CD4-positive, alpha-beta memory T cell (primary cell): ENCODE data around the gene APCDD1L. TPM values are rescaled to one million over a fixed set of nuclear protein-coding genes. Genes with fewer than 3 reads are reported as not detected.
A peak's percentile ranks its signal among the peaks of the same experiment; 100 is the strongest.

Source experiments
- CTCF ChIA-PET: fragments of 350-600 bp; sonication (Branson Sonifier 250); formaldehyde crosslinking; loops from one replicate; lab custom pipeline; 2021; ENCODE audit warnings: inconsistent platforms; ENCODE audit not compliant: partially characterized antibody; lab: Charles Lee
- POLR2A ChIA-PET: fragments of 350-600 bp; sonication (Branson Sonifier 250); formaldehyde crosslinking; loops from one replicate; lab custom pipeline; 2021; ENCODE audit not compliant: partially characterized antibody; lab: Charles Lee
- DNase-seq, 5 donors: peaks; one replicate each; pipeline versions ENCODE4 v3.0.0 to v3.0.0-alpha.2; 2020 to 2022; ENCODE audit warnings: mixed read lengths in 1 of 5
- H3K27ac ChIP-seq: one replicate; pipeline ENCODE4 v1.7.0; 2013; ENCODE audit warnings: low read depth, low read length
- H3K27me3 ChIP-seq: 2 replicates; pipeline ENCODE4 v1.7.0; 2013; ENCODE audit warnings: mild to moderate bottlenecking, low read length, moderate library complexity; ENCODE audit not compliant: insufficient read depth
- H3K36me3 ChIP-seq: 2 replicates; pipeline ENCODE4 v1.7.0; 2013; ENCODE audit warnings: mild to moderate bottlenecking, low read length, moderate library complexity; ENCODE audit not compliant: insufficient read depth
- H3K4me1 ChIP-seq: 2 replicates; pipeline ENCODE4 v1.7.0; 2013; ENCODE audit warnings: mild to moderate bottlenecking, low read length, moderate library complexity; ENCODE audit not compliant: insufficient read depth
- H3K4me3 ChIP-seq, 2 donors: one replicate each; pipeline ENCODE4 v1.7.0; 2013; ENCODE audit warnings: low read length in 2 of 2, mild to moderate bottlenecking in 1 of 2
- H3K9me3 ChIP-seq, 2 donors: one replicate each; pipeline ENCODE4 v1.7.0; 2013; ENCODE audit warnings: low read length in 2 of 2, control low read depth in 1 of 2; ENCODE audit not compliant: control insufficient read depth in 1 of 2
- H3K27ac Mint-ChIP-seq, 7 donors: one replicate each; pipeline ENCODE4 v1.8.0; 2020 to 2021; ENCODE audit warnings: mixed read lengths in 7 of 7, mild to moderate bottlenecking in 6 of 7, inconsistent platforms in 3 of 7, moderate library complexity in 3 of 7
- H3K27me3 Mint-ChIP-seq, 2 donors: one replicate each; pipeline ENCODE4 v1.8.0; 2020 to 2021; ENCODE audit warnings: mixed read lengths in 2 of 2
- H3K36me3 Mint-ChIP-seq, 2 donors: one replicate each; pipeline ENCODE4 v1.8.0; 2020 to 2021; ENCODE audit warnings: mixed read lengths in 2 of 2, inconsistent platforms in 1 of 2, mild to moderate bottlenecking in 1 of 2
- H3K4me1 Mint-ChIP-seq, 4 donors: one replicate each; pipeline ENCODE4 v1.8.0; 2020 to 2021; ENCODE audit warnings: mixed read lengths in 4 of 4, mild to moderate bottlenecking in 1 of 4
- H3K4me3 Mint-ChIP-seq, 8 donors: one replicate each; pipeline ENCODE4 v1.8.0; 2020 to 2021; ENCODE audit warnings: mixed read lengths in 8 of 8, mild to moderate bottlenecking in 7 of 8, moderate library complexity in 6 of 8, inconsistent platforms in 3 of 8
- H3K9me3 Mint-ChIP-seq, 8 donors: one replicate each; pipeline ENCODE4 v1.8.0; 2020 to 2021; ENCODE audit warnings: mixed read lengths in 8 of 8, mild to moderate bottlenecking in 5 of 8, inconsistent platforms in 3 of 8, moderate library complexity in 1 of 8
- intact Hi-C: fragments of 100-400 bp; cut with micrococcal nuclease; formaldehyde crosslinking; loops from one replicate; pipeline ENCODE4 v1.15.1; 2023
- polyA plus RNA-seq, 2 donors: library from polyadenylated mRNA; unstranded; fragments of 300-500 nt; fragmentation: Illumina TruSeq; gene quantifications; one replicate each; pipeline ENCODE4 v1.2.3, GENCODE V29; 2021
- total RNA-seq, 2 experiments: library from RNA; stranded (reverse); gene quantifications; one replicate each; pipeline ENCODE4 v1.2.3, GENCODE V29; 2021

Gene APCDD1L
- total and polyA plus RNA-seq, 4 experiments from 2014 or later: 0.11 TPM; not detected in 3

DNA sequence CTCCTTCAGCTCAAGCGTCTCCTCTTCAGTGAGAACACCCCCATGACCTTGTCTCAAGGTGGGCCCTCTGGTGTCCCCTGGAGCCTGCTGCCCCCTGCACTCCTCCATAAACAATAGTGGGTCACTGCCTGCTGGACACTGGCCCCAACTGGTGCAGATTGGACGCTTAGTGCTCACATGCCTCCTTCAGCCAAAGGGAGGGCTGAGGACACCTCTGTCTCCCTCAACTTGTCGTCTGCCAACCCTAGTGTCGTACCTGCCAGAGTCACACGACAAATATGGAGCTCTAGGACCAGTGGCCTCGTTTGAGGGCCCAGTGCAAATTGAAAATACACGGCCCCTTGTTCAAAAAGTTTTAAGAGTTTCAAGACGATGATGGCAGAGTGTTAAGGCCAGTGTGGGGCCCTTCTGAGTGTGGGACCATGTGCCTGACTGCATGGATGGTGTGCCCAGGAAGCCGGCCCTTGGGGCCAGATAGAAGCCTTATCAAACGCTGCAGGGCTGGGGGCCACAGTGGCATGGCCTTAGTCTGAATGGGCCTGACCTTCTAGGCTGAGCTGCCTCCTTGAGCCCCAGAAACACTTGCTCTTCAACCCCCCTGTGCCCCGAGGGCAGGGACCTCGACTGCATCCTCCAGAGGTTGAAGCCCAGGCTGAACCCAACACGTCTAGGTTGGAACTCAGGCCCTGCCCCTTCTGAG is 20.1 kb downstream of the APCDD1L start:
- no peak overlapping the region for H3K4me3 ChIP-seq
- no peaks in the 10 kb centered on the region for H3K9me3 ChIP-seq
- no peaks in the 10 kb centered on the region for H3K4me1 ChIP-seq
- ChIA-PET CTCF (interaction anchor here (1.4 kb wide), 1 partner anchor 13 kb away, joined by 3 read pairs; no protein-coding TSS in a partner anchor), POLR2A (no interaction called here)
- Mint-ChIP-seq H3K4me1 (no peaks in the 10 kb centered on the region), H3K27me3 (peaks cover 0 to 3% of the 10 kb centered on the region in 2 donors), H3K4me3 (no peak overlapping the region), H3K9me3 (peaks cover 0 to 5% (median 0%) of the 10 kb centered on the region in 8 donors), H3K27ac (no peak overlapping the region), H3K36me3 (no peaks in the 10 kb centered on the region)
- intact Hi-C loops: no loop called here
- no peaks in the 10 kb centered on the region for H3K36me3 ChIP-seq
- no peaks in the 10 kb centered on the region for H3K27me3 ChIP-seq
- H3K27ac ChIP-seq: no peak overlapping the region
- no peak for DNase-seq

- intact Hi-C loops: no loop called here
- H3K9me3 ChIP-seq: no peaks in the 10 kb centered on the region
- H3K4me3 ChIP-seq: no peak overlapping the region
- CTCF ChIA-PET: no interaction called here
- no peaks in the 10 kb centered on the region for H3K27me3 ChIP-seq
- no peak for DNase-seq
- no peaks in the 10 kb centered on the region for H3K4me1 ChIP-seq
- Mint-ChIP-seq H3K4me1 (no peaks in the 10 kb centered on the region), H3K9me3 (peaks cover 0 to 22% (median 10%) of the 10 kb centered on the region in 8 donors), H3K27me3 (peaks cover 2 to 8% of the 10 kb centered on the region in 2 donors), H3K4me3 (no peak overlapping the region), H3K27ac (no peak overlapping the region), H3K36me3 (peaks cover 2 to 6% of the 10 kb centered on the region in 2 donors)
- H3K27ac ChIP-seq: no peak overlapping the region
- H3K36me3 ChIP-seq: no peaks in the 10 kb centered on the region
- POLR2A ChIA-PET: no interaction called here
Observed at GRCh38 chr20:58492795-58493524, 22.2 kb downstream of the APCDD1L start.

- ChIA-PET POLR2A (no interaction called here), CTCF (no interaction called here)
- no peaks in the 10 kb centered on the region for H3K27me3 ChIP-seq
- Mint-ChIP-seq H3K27ac (no peak overlapping the region), H3K4me1 (no peaks in the 10 kb centered on the region), H3K4me3 (no peak overlapping the region), H3K9me3 (peaks cover 0 to 28% (median 14%) of the 10 kb centered on the region in 8 donors), H3K27me3 (peaks cover 2 to 8% of the 10 kb centered on the region in 2 donors), H3K36me3 (peaks cover 2 to 6% of the 10 kb centered on the region in 2 donors)
- H3K4me3 ChIP-seq: no peak overlapping the region
- DNase-seq: no peak
- intact Hi-C loops: no loop called here
- H3K27ac ChIP-seq: no peak overlapping the region
- H3K4me1 ChIP-seq: no peaks in the 10 kb centered on the region
- H3K36me3 ChIP-seq: no peaks in the 10 kb centered on the region
- H3K9me3 ChIP-seq: no peaks in the 10 kb centered on the region
Observed at GRCh38 chr20:58492074-58492718, 23.0 kb downstream of the APCDD1L start.

- Mint-ChIP-seq H3K4me1 (peaks cover 0 to 4% (median 2%) of the 10 kb centered on the region in 4 donors), H3K9me3 (peaks cover 0 to 57% (median 38%) of the 10 kb centered on the region in 8 donors)
- intact Hi-C loops: no loop called here
Observed at GRCh38 chr20:58486207-58486606, 29.0 kb downstream of the APCDD1L start.

DNA sequence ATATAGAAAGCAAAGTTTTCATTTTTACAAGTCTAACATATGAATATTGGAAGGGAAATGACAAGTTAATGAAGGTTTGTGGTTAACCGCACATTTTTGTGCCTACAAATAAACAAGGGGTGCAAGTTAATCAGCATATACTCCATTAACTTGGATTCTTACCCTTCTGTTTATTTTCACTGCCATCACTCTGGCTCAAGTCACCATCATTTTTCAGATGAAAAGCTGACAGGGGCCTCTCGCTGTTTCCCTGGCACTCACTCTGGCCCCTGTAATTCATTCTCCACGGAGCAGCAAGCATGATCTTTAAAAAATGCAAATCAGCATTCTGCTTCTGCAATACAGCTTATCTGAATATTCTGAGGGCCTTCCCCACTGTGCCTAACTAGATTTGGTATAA is 29.8 kb downstream of the APCDD1L start:
- Mint-ChIP-seq H3K27ac (no peak overlapping the region), H3K9me3 (peaks cover 0 to 55% (median 38%) of the 10 kb centered on the region in 8 donors), H3K4me1 (peaks cover 0 to 4% (median 2%) of the 10 kb centered on the region in 4 donors), H3K4me3 (no peak overlapping the region), H3K27me3 (peaks cover 8 to 14% of the 10 kb centered on the region in 2 donors), H3K36me3 (peaks cover 9 to 26% of the 10 kb centered on the region in 2 donors)
- no peaks in the 10 kb centered on the region for H3K4me1 ChIP-seq
- DNase-seq: no peak
- no peak overlapping the region for H3K27ac ChIP-seq
- POLR2A ChIA-PET: no interaction called here
- H3K9me3 ChIP-seq: peaks cover 0 to 3% of the 10 kb centered on the region in 2 donors
- H3K27me3 ChIP-seq: no peaks in the 10 kb centered on the region
- H3K4me3 ChIP-seq: no peak overlapping the region
- no peaks in the 10 kb centered on the region for H3K36me3 ChIP-seq
- intact Hi-C loops: no loop called here
- CTCF ChIA-PET: interaction anchor here (0.5 kb wide), 1 partner anchor 917 kb away, joined by 3 read pairs; no protein-coding TSS in a partner anchor

More at GRCh38 chr20:58486207-58486606, 29.0 kb downstream of the APCDD1L start:
- H3K4me3 ChIP-seq: no peak overlapping the region
- Mint-ChIP-seq H3K36me3 (peaks cover 9 to 26% of the 10 kb centered on the region in 2 donors), H3K27ac (no peak overlapping the region), H3K4me3 (peak overlapping the region in 1 of 8 donors; percentile 10), H3K27me3 (peaks cover 8 to 14% of the 10 kb centered on the region in 2 donors)
- ChIA-PET CTCF (no interaction called here), POLR2A (no interaction called here)
- H3K27ac ChIP-seq: no peak overlapping the region
- H3K4me1 ChIP-seq: no peaks in the 10 kb centered on the region
- no peak for DNase-seq
- no peaks in the 10 kb centered on the region for H3K36me3 ChIP-seq
- H3K9me3 ChIP-seq: peaks cover 0 to 3% of the 10 kb centered on the region in 2 donors
- no peaks in the 10 kb centered on the region for H3K27me3 ChIP-seq

GRCh38 chr20:58483470-58483869 is 31.7 kb downstream of the APCDD1L start:
- H3K4me3 ChIP-seq: no peak overlapping the region
- no peak overlapping the region for H3K27ac ChIP-seq
- no peak overlapping the region for H3K4me3 Mint-ChIP-seq
- H3K27ac Mint-ChIP-seq: no peak overlapping the region
- H3K4me1 Mint-ChIP-seq: peaks cover 0 to 4% (median 2%) of the 10 kb centered on the region in 4 donors
- ChIA-PET CTCF (no interaction called here), POLR2A (no interaction called here)
- no peaks in the 10 kb centered on the region for H3K4me1 ChIP-seq
- no peaks in the 10 kb centered on the region for H3K36me3 ChIP-seq
- no peak for DNase-seq
- peaks cover 0 to 42% (median 29%) of the 10 kb centered on the region in 8 donors for H3K9me3 Mint-ChIP-seq
- peaks cover 9 to 20% of the 10 kb centered on the region in 2 donors for H3K36me3 Mint-ChIP-seq
- H3K27me3 ChIP-seq: no peaks in the 10 kb centered on the region
- peaks cover 0 to 3% of the 10 kb centered on the region in 2 donors for H3K9me3 ChIP-seq
- intact Hi-C loops: no loop called here
- H3K27me3 Mint-ChIP-seq: peaks cover 8 to 9% of the 10 kb centered on the region in 2 donors

DNA sequence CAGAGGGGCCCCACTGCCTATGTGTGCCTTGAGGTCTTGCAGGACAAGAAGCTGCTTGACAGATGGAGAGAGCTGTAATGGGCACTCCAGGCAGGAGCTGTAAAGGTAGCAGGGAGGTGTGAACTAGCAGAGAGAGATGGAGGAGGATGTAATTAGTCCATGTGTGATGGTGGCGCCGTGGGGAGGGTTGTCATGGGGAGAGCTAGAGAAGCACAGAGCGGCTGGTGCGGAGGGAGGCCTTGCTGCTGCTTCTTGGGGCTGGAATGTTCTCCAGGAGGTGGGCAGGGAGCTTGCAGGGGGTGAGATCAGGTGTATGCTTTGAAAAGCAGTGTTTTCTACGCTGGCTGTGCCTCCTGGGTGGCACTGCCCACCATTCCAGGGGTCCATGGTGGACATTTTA is 32.1 kb downstream of the APCDD1L start:
- Histone ChIP-seq H3K4me1 (no peaks in the 10 kb centered on the region), H3K4me3 (no peak overlapping the region), H3K27me3 (no peaks in the 10 kb centered on the region), H3K9me3 (peaks cover 0 to 3% of the 10 kb centered on the region in 2 donors), H3K27ac (no peak overlapping the region), H3K36me3 (no peaks in the 10 kb centered on the region)
- ChIA-PET CTCF (no interaction called here), POLR2A (no interaction called here)
- no peak for DNase-seq
- peaks cover 0 to 42% (median 28%) of the 10 kb centered on the region in 8 donors for H3K9me3 Mint-ChIP-seq
- peaks cover 0 to 4% (median 2%) of the 10 kb centered on the region in 4 donors for H3K4me1 Mint-ChIP-seq
- intact Hi-C loops: no loop called here
- H3K27ac Mint-ChIP-seq: no peak overlapping the region
- no peak overlapping the region for H3K4me3 Mint-ChIP-seq
- peaks cover 7 to 9% of the 10 kb centered on the region in 2 donors for H3K27me3 Mint-ChIP-seq
- H3K36me3 Mint-ChIP-seq: peaks cover 8 to 20% of the 10 kb centered on the region in 2 donors
